HG02759 (cell line): ENCODE measurements around the gene FBN3.
"Not testable (repeated sequence)": the region's sequence is repeated elsewhere in the genome, so short reads cannot be mapped to it uniquely, and the experiment has no call there.

ENCODE experiments used
- ATAC-seq: cut with Tn5 transposase; IDR thresholded peaks from one replicate; pipeline ENCODE4 v1.9.1; 2021; ENCODE audit warnings: mild to moderate bottlenecking, moderate library complexity; ENCODE audit not compliant: unreplicated experiment

FBN3 gene

DNA sequence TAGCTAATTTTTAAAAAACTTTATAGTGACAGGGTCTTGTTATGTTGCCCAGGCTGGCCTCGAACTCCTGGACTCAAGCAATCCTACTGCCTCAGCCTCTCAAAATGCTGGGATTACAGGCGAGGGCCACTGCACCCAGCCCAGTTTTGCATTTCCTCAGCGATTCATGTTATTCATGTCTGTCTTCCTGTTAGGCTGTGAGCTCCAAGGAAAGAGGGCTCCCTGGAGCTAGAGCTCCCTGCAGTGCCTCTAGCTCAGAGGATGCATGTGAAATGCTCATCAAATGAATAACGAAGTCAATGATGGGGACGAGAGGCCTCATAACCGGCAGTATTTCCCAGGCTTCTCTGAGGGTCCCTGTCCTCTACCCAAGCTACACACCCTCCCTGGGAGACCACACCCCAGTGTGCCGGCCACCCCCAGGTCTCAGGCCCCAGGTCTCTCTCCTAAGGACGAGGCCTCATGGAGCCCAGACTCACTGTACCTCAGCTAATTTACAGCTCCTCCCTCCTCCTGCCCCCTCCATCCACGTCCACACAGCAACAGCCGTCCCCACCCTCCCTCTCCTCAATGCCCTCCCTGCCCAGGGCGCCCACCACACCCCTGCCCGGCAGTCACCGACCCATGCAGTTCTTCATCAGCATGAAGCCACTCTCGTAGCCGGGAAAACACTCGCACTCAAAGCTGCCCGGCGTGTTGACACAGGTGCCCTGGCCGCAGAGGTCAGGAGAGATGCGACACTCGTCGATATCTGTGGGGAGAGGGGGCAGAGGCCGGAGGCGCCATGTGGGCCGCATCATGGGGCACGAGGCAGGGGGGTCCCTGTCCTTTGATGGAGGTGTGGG is 28.5 kb downstream of the FBN3 start:
- no peak for ATAC-seq

GRCh38 chr19:8117991-8118390 is 31.4 kb downstream of the FBN3 start:
- no peak for ATAC-seq

DNA sequence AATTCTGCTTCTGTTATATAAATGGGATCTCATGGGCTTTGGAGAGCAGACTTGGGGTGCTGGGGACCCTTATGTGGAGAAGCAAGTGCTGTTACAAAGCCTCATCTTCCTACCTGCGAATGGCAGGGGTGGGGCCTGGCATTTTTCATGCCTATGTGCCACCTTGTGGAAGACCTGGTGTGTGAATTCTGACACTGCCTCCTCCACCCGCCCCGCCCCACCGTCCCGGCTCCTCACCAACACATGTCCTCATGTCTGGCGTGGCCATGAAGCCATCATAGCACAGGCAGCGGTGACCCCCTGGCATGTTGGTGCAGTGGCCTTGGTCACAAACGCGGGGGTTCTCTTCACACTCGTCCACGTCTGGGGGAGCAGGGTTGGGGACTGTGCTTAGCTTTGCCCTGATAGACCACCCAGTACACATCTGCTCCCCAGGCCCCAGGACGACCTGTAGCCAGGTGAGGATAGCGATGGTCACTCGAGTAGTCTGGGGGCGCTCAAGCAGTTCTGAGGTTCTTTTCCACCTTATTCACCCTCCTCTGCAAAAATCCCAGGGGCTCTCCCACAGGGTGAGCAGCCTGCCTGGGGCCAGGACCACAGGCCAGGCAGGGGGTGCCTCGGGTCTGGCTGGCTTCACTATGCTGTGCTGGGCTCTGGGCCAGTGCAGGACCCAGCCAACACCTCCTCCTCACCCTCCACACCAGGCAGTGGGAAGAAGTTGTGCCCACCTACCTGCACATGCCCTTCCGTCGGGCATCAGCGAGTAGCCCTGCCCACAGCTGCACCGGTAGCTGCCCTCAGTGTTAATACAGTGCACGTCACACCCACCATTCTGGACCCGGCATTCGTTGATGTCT is 32.7 kb downstream of the FBN3 start:
- no peak for ATAC-seq

DNA sequence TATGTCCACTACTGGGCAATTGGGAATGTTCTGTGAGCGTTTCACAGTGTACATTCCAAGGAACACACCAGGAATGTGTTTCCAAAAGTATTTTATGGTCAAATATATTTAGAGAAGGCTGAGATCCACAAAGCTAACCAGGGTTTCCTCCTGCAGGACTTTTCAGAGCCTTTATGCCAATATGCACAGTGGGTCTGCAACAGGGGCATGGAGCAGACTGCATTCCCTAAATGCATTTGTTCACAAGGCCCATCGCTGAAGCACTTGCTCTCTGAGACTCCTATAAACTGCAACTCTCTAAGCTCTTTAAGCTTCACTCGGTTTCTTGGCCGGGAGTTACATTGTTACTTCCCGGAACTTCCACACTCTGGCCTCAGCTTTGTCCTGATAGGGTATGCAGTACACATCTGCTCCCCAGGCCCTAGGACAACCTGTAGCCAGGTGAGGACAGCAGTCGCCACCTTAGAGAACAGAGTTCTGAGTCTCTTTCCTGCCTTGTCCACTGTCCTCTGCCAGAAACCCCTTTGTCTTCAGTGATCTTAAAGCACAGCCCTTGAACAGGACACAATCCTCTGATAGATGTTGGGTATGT is 33.5 kb downstream of the FBN3 start:
- no peak for ATAC-seq

- ATAC-seq: no peak
These were observed 36.4 kb downstream of the FBN3 start for GRCh38 chr19:8113017-8113416.

GRCh38 chr19:8111376-8111775 is 38.0 kb downstream of the FBN3 start:
- no peak for ATAC-seq

- ATAC-seq: no peak
These were observed 38.5 kb downstream of the FBN3 start for GRCh38 chr19:8110931-8111330.

GRCh38 chr19:8109890-8110662 is 39.3 kb downstream of the FBN3 start:
- ATAC-seq: no peak

GRCh38 chr19:8109455-8109854 is 39.9 kb downstream of the FBN3 start:
- ATAC-seq: no peak

- no peak for ATAC-seq
These were observed 40.6 kb downstream of the FBN3 start for GRCh38 chr19:8108560-8109445.

DNA sequence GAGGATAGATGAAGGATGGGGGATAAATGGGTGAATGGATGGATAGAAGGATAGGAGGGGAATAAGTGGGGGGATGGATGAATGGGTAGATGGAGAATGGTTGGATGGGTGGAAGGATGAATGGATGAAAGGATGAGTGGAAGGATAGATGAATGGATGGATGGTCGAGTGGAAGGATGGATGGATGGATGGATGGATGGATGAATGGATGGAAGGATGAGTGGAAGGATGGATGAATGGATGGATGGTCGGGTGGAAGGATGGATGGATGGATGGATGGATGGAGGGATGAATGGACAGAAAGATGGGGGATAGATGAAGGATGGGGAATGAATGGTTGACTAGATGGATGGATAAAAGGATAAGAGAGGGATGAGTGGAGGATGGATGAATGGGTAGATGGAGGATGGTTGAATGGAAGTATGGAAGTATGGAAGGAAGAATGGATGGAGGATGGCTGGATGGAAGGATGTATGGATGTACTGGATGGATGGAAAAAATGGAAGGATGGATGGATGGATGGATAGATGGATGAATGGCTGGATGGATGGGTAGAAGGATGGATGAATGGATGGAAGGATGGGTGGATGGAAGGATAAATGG is 42.0 kb downstream of the FBN3 start:
- no peak for ATAC-seq

- ATAC-seq: no peak
These were observed 43.9 kb downstream of the FBN3 start for GRCh38 chr19:8105471-8105870.

- ATAC-seq: not testable (repeated sequence)
These were observed 47.5 kb downstream of the FBN3 start for GRCh38 chr19:8101910-8102309.

GRCh38 chr19:8101311-8101710 is 48.1 kb downstream of the FBN3 start:
- no peak for ATAC-seq

DNA sequence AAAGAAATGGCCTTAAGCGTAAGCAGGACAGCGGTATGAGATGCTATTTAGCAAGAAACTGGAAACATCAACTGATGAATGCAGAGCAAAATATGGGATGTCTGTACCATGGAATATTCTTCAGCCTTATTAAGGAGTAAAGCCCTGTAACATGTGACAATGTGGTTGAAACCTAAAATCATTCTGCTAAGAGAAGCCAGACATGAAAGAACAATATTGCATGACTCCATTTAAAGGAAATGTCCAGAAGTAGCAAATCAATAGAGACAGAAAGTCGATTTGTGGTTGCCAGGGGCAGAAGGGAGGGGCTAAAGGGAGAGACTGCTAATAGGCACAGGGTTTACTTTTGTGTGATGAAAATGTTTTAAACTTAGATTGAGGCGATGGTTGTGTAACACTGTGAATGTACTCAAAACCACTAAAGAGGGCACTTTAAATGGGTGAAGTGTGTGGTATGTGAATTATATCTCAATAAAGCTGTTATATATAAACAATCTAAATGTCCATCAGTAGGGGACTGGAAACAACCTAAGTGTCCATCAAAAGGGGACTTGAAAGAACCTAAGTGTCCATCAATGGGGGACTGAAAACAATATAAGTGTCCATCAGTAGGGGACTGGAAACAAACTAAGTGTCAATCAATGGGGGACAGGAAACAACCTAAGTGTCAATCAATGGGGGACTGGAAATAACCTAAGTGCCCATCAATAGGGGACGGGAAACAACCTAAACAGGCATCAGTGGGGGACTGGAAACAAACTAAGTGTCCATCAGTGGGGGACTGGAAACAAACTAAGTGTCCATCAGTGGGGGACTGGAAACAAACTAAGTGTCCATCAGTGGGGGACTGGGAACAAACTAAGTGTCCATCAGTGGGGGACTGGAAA is 51.5 kb downstream of the FBN3 start:
- no peak for ATAC-seq

GRCh38 chr19:8097198-8097597 is 52.2 kb downstream of the FBN3 start:
- ATAC-seq: no peak

- no peak for ATAC-seq
These were observed 53.3 kb downstream of the FBN3 start for GRCh38 chr19:8096071-8096470.

GRCh38 chr19:8095354-8095886 is 54.0 kb downstream of the FBN3 start:
- ATAC-seq: no peak
